HG02885 (cell line): ENCODE measurements around the gene UBE2E1.

Experiments
- ATAC-seq: cut with Tn5 transposase; IDR thresholded peaks from one replicate; pipeline ENCODE4 v1.9.1; 2021; ENCODE audit warnings: mild to moderate bottlenecking; ENCODE audit not compliant: unreplicated experiment, poor library complexity

The UBE2E1 gene

GRCh38 chr3:23793528-23794134, 12.1 kb upstream of the UBE2E1 start:
- ATAC-seq = no peak

- ATAC-seq = no peak
These were observed 10.7 kb upstream of the UBE2E1 start for GRCh38 chr3:23795096-23795495.

- no peak for ATAC-seq
These were observed 9.2 kb upstream of the UBE2E1 start for GRCh38 chr3:23796518-23796917.

- ATAC-seq = peak; percentile 92
These were observed 8.3 kb upstream of the UBE2E1 start for GRCh38 chr3:23797491-23797890.

GRCh38 chr3:23798456-23798855, 7.3 kb upstream of the UBE2E1 start:
- no peak for ATAC-seq

GRCh38 chr3:23798876-23799275, 6.9 kb upstream of the UBE2E1 start:
- no peak for ATAC-seq

- ATAC-seq = no peak
These were observed 5.0 kb upstream of the UBE2E1 start for GRCh38 chr3:23800731-23801130.

- ATAC-seq = no peak
These were observed 1.1 kb upstream of the UBE2E1 start for GRCh38 chr3:23804441-23805209.

GRCh38 chr3:23805210-23805632, 534 bp upstream of the UBE2E1 start:
- ATAC-seq = no peak

- ATAC-seq = peak; percentile 4
These were observed 1.0 kb downstream of the UBE2E1 start for GRCh38 chr3:23806534-23807423.

- no peak for ATAC-seq
These were observed 1.8 kb downstream of the UBE2E1 start for GRCh38 chr3:23807424-23808015.

GRCh38 chr3:23808525-23808924, 2.8 kb downstream of the UBE2E1 start:
- ATAC-seq = no peak

GRCh38 chr3:23809294-23809693, 3.5 kb downstream of the UBE2E1 start:
- no peak for ATAC-seq

- ATAC-seq = no peak
These were observed 4.1 kb downstream of the UBE2E1 start for GRCh38 chr3:23809840-23810342.

- peak; percentile 33 for ATAC-seq
These were observed 4.8 kb downstream of the UBE2E1 start for GRCh38 chr3:23810343-23811184.

GRCh38 chr3:23811185-23811527, 5.4 kb downstream of the UBE2E1 start:
- no peak for ATAC-seq

- ATAC-seq = peak; percentile 65
These were observed 6.2 kb downstream of the UBE2E1 start for GRCh38 chr3:23811919-23812318.

- ATAC-seq = no peak
These were observed 10.1 kb downstream of the UBE2E1 start for GRCh38 chr3:23815879-23816278.

GRCh38 chr3:23816721-23817120, 11.0 kb downstream of the UBE2E1 start:
- ATAC-seq = no peak
